K562 (cell line): ENCODE results near the gene HOTAIR. TPM values are rescaled to one million over a fixed set of nuclear protein-coding genes. Genes with fewer than 3 reads are reported as not detected.

ENCODE experiments used
- ATF4 ChIP-seq: fragments of 450-650 bp; formaldehyde crosslinking; IDR thresholded peaks from 2 replicates; pipeline ENCODE4 v1.4.0; 2022; ENCODE audit warnings: mild to moderate bottlenecking, moderate library complexity
- ATF6 ChIP-seq: sonication (generic); formaldehyde crosslinking; IDR thresholded peaks from 2 replicates; pipeline ENCODE4 v1.4.0; 2020; ENCODE audit warnings: mild to moderate bottlenecking, missing genetic modification reagents
- BHLHE40 ChIP-seq: IDR thresholded peaks from 2 replicates; pipeline ENCODE4 v1.6.1; 2011; ENCODE audit warnings: low read length, improper control_type of control experiment
- IRF1 ChIP-seq: sonication (generic); formaldehyde crosslinking; IDR thresholded peaks from 2 replicates; pipeline ENCODE4 v1.8.0; 2022; ENCODE audit warnings: missing genetic modification reagents, mild to moderate bottlenecking, borderline replicate concordance
- KAT7 ChIP-seq: sonication (generic); formaldehyde crosslinking; IDR thresholded peaks from 2 replicates; pipeline ENCODE4 v1.8.0; 2022; ENCODE audit warnings: missing genetic modification reagents, mild to moderate bottlenecking, borderline replicate concordance
- MAZ ChIP-seq, 2 experiments: fragments of 450-650 bp in 1 of 2; sonication (generic) in 1 of 2; formaldehyde crosslinking; IDR thresholded peaks in 1 of 2; conservative IDR thresholded peaks in 1 of 2; 2 replicates each; pipeline versions ENCODE4 v1.4.0 to v1.5.0; 2020; ENCODE audit warnings: mild to moderate bottlenecking in 1 of 2, missing genetic modification reagents in 1 of 2
- MCM2 ChIP-seq: fragments of 450-650 bp; IDR thresholded peaks from 2 replicates; pipeline ENCODE4 v1.6.1; 2017; ENCODE audit warnings: low read depth, mild to moderate bottlenecking
- NR2F6 ChIP-seq: fragments of 450-650 bp; formaldehyde crosslinking; IDR thresholded peaks from 2 replicates; pipeline ENCODE4 v1.4.0; 2020; ENCODE audit warnings: mild to moderate bottlenecking
- NR4A1 ChIP-seq, 2 experiments: fragments of 250-450 bp in 1 of 2; fragments of 450-650 bp in 1 of 2; sonication (Bioruptor Pico) in 1 of 2; IDR thresholded peaks; 2 replicates each; pipeline versions ENCODE4 v1.4.0 to v1.6.1; 2016 to 2020; ENCODE audit warnings: mild to moderate bottlenecking in 2 of 2, missing compliant biosample characterization in 1 of 2, missing genetic modification characterization in 1 of 2, moderate library complexity in 1 of 2
- TAL1 ChIP-seq: fragments of 450-650 bp; IDR thresholded peaks from 2 replicates; pipeline ENCODE4 v1.6.1; 2016; ENCODE audit warnings: mild to moderate bottlenecking
- TGIF2 ChIP-seq: sonication (generic); formaldehyde crosslinking; IDR thresholded peaks from 2 replicates; pipeline ENCODE4 v1.8.1; 2022; ENCODE audit warnings: mild to moderate bottlenecking, missing genetic modification reagents, moderate library complexity
- ZNF280A ChIP-seq: fragments of 450-650 bp; IDR thresholded peaks from 2 replicates; pipeline ENCODE4 v1.6.1; 2018; ENCODE audit warnings: mild to moderate bottlenecking, low read depth; ENCODE audit not compliant: partially characterized antibody
- ZNF395 ChIP-seq: fragments of 200-800 bp; sonication (Bioruptor generic); IDR thresholded peaks from 2 replicates; pipeline ENCODE4 v1.6.1; 2017; ENCODE audit warnings: missing genetic modification characterization, missing compliant biosample characterization
- polyA plus RNA-seq, 8 experiments: library from polyadenylated mRNA; depleted of rRNA in 4 of 8; stranded (reverse) in 5 of 8; unstranded in 3 of 8; fragments of >200 nt; fragmentation: Nextera tagmentation in 2 of 8; fragmentation: Illumina TruSeq in 1 of 8; extraction: Ambion mirVana in 2 of 8; extraction: Trizol in 1 of 8; gene quantifications; 2 replicates each; pipeline versions ENCODE4 v1.2.1 to v1.2.3, GENCODE V29; 2011 to 2014; ENCODE audit warnings: inconsistent platforms in 1 of 8, missing spikeins in 1 of 8
- total RNA-seq, 7 experiments: library from RNA; depleted of rRNA in 6 of 7; stranded (reverse); fragments of >200 nt in 6 of 7; fragmentation: Illumina TruSeq in 2 of 7; extraction: Trizol in 2 of 7; gene quantifications; 2 replicates each; pipeline versions ENCODE4 v1.2.1 to v1.2.3, GENCODE V29; 2011 to 2021; ENCODE audit warnings: low replicate concordance in 1 of 7

The HOTAIR gene
- total and polyA plus RNA-seq, 9 of the 15 experiments (the other 6 are each of a cell fraction or from before 2014, with no cell fraction given), result 0.04 TPM; not detected in 8

GRCh38 chr12:53955776-53956250, 18.9 kb downstream of the HOTAIR start (continued):
- TF ChIP-seq ATF4 (CRISPR knock-in tag) (no peak), NR2F6 (CRISPR knock-in tag) (no peak), ZNF395 (no peak), MAZ (CRISPR knock-in tag; conservative IDR thresholded peaks at IDR 0.05 in 1 of 2, IDR thresholded peaks at IDR 0.05 in 1 of 2) (no peak), MCM2 (no peak), TGIF2 (CRISPR knock-in tag) (no peak), TAL1 (no peak), IRF1 (CRISPR knock-in tag) (no peak), NR4A1 (CRISPR knock-in tag; IDR thresholded peaks at IDR 0.05) (no peak), NR4A1 (tag; IDR thresholded peaks at IDR 0.05) (no peak), KAT7 (CRISPR knock-in tag) (no peak), BHLHE40 (no peak), ZNF280A (no peak), ATF6 (CRISPR knock-in tag) (no peak)
